Gastrocnemius medialis (tissue), 4 donors: ENCODE data around the gene SPTAN1.

Experiments
- POLR2A ChIP-seq, 2 donors: fragments of 450-650 bp; IDR thresholded peaks; one replicate each; pipeline ENCODE4 v1.6.1; 2017; ENCODE audit warnings: antibody characterized with exemption in 2 of 2, mild to moderate bottlenecking in 2 of 2, moderate library complexity in 2 of 2
- TF ChIP-seq, protein P1 (sequence below), 5 experiments: fragments of 450-650 bp in 3 of 5; fragments of 200-600 bp in 2 of 5; sonication (generic) in 2 of 5; IDR thresholded peaks in 4 of 5; conservative IDR thresholded peaks in 1 of 5; 1 replicate in 4 of 5; 2 replicates in 1 of 5; pipeline ENCODE4 v1.5.1; 2016 to 2019; ENCODE audit warnings: antibody characterized with exemption in 5 of 5, mild to moderate bottlenecking in 3 of 5, moderate library complexity in 3 of 5

DNA sequence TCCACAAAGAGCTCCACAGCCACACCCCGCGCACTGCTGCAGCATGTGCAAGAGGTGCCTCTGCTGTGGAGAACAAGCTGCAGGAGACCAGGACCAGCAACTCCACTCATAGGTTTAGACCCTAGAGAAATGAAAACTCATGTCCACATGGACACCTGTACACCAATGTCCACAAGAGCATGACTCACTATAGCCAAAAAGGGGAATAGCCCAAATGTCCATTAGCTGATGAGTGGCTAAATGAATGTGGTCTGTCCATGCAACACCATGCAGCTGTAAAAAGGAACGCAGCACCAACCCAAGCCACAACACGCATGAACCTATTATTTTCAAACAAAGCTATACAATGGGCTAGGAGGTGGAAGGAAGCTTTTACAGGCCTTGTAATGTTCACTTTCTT lies 86.2 kb downstream of the SPTAN1 start:
- TF ChIP-seq, protein P1, sequence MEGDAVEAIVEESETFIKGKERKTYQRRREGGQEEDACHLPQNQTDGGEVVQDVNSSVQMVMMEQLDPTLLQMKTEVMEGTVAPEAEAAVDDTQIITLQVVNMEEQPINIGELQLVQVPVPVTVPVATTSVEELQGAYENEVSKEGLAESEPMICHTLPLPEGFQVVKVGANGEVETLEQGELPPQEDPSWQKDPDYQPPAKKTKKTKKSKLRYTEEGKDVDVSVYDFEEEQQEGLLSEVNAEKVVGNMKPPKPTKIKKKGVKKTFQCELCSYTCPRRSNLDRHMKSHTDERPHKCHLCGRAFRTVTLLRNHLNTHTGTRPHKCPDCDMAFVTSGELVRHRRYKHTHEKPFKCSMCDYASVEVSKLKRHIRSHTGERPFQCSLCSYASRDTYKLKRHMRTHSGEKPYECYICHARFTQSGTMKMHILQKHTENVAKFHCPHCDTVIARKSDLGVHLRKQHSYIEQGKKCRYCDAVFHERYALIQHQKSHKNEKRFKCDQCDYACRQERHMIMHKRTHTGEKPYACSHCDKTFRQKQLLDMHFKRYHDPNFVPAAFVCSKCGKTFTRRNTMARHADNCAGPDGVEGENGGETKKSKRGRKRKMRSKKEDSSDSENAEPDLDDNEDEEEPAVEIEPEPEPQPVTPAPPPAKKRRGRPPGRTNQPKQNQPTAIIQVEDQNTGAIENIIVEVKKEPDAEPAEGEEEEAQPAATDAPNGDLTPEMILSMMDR (IDR thresholded peaks at IDR 0.05 in 4 of 5, conservative IDR thresholded peaks at IDR 0.05 in 1 of 5), result no peak
- TF ChIP-seq POLR2A (IDR thresholded peaks at IDR 0.05), result no peak
